CD4-positive, alpha-beta T cell treated with Interleukin-4 for 1 hour (primary cell): Measurements from ENCODE around the gene HS3ST1.
"Not testable (repeated sequence)": the region's sequence is repeated elsewhere in the genome, so short reads cannot be mapped to it uniquely, and the experiment has no call there.

Experiments
- DNase-seq, 2 donors: peaks; one replicate each; pipeline ENCODE4 v3.0.0-alpha.2; 2020 to 2022

HS3ST1 gene

GRCh38 chr4:11397819-11398610 lies 30.7 kb downstream of the HS3ST1 start:
- DNase-seq = no peak

GRCh38 chr4:11397146-11397545 lies 31.5 kb downstream of the HS3ST1 start:
- no peak for DNase-seq

GRCh38 chr4:11393551-11393950 lies 35.1 kb downstream of the HS3ST1 start:
- DNase-seq = no peak

- not testable (repeated sequence) for DNase-seq
These were observed 44.6 kb downstream of the HS3ST1 start for GRCh38 chr4:11384072-11384471.

GRCh38 chr4:11376571-11376970 lies 52.1 kb downstream of the HS3ST1 start:
- no peak for DNase-seq

- no peak for DNase-seq
These were observed 52.5 kb downstream of the HS3ST1 start for GRCh38 chr4:11376146-11376545.

- no peak for DNase-seq
These were observed 60.0 kb downstream of the HS3ST1 start for GRCh38 chr4:11368701-11369115.

GRCh38 chr4:11367371-11367770 lies 61.3 kb downstream of the HS3ST1 start:
- DNase-seq = no peak

- no peak for DNase-seq
These were observed 61.8 kb downstream of the HS3ST1 start for GRCh38 chr4:11366859-11367258.

GRCh38 chr4:11365039-11365438 lies 63.7 kb downstream of the HS3ST1 start:
- no peak for DNase-seq

- DNase-seq = no peak
These were observed 69.1 kb downstream of the HS3ST1 start for GRCh38 chr4:11359591-11359990.

GRCh38 chr4:11355226-11355625 lies 73.5 kb downstream of the HS3ST1 start:
- DNase-seq = no peak

- DNase-seq = no peak
These were observed 74.2 kb downstream of the HS3ST1 start for GRCh38 chr4:11354531-11354930.

- DNase-seq = no peak
These were observed 80.1 kb downstream of the HS3ST1 start for GRCh38 chr4:11348449-11349088.

- DNase-seq = no peak
These were observed 83.8 kb downstream of the HS3ST1 start for GRCh38 chr4:11344916-11345315.

- no peak for DNase-seq
These were observed 85.2 kb downstream of the HS3ST1 start for GRCh38 chr4:11343536-11343935.
